ENCODE results near the gene PAPOLG. TPM values are rescaled to one million over a fixed set of nuclear protein-coding genes. Genes with fewer than 3 reads are reported as not detected.

The PAPOLG gene
- total RNA-seq, 1 donor from 2014 or later: 16.1 TPM

GRCh38 chr2:60746318-60746717 lies 9.8 kb upstream of the PAPOLG start:
- no peak for ATAC-seq
- intact Hi-C loops (cut with DNase I): no loop called here

GRCh38 chr2:60759654-60760053 lies 3.6 kb downstream of the PAPOLG start:
- TF ChIP-seq CTCF (IDR thresholded peaks at IDR 0.05): no peak
- Histone ChIP-seq H3K36me3 (peaks cover 47% of the 10 kb centered on the region), H3K9me3 (no peaks in the 10 kb centered on the region), H3K4me3 (no peak overlapping the region), H3K27ac (no peak overlapping the region), H3K4me1 (peaks cover 34% of the 10 kb centered on the region), H3K27me3 (ENCODE audit: low read depth) (no peaks in the 10 kb centered on the region)
- intact Hi-C loops (cut with DNase I): no loop called here
- ATAC-seq: peak in 1 of 2 donors; percentile 29
- peak; percentile 56 for DNase-seq

More at GRCh38 chr2:60746318-60746717, 9.8 kb upstream of the PAPOLG start:
- Histone ChIP-seq H3K9me3 (no peaks in the 10 kb centered on the region), H3K4me3 (no peak overlapping the region), H3K4me1 (no peaks in the 10 kb centered on the region), H3K27me3 (ENCODE audit: low read depth) (no peaks in the 10 kb centered on the region), H3K27ac (no peak overlapping the region), H3K36me3 (no peaks in the 10 kb centered on the region)
- TF ChIP-seq CTCF (IDR thresholded peaks at IDR 0.05): no peak
- no peak for DNase-seq

- H3K4me1 ChIP-seq: no peaks in the 10 kb centered on the region
- no peak for ATAC-seq
Measured at GRCh38 chr2:60764736-60765534, 8.9 kb downstream of the PAPOLG start.

GRCh38 chr2:60766283-60766682 lies 10.2 kb downstream of the PAPOLG start:
- intact Hi-C loops (cut with DNase I): no loop called here
- H3K4me3 ChIP-seq: no peak overlapping the region
- no peak for TF ChIP-seq CTCF (IDR thresholded peaks at IDR 0.05)
- no peaks in the 10 kb centered on the region for H3K9me3 ChIP-seq
- no peak for DNase-seq
- ATAC-seq: no peak
- no peaks in the 10 kb centered on the region for H3K4me1 ChIP-seq
- H3K36me3 ChIP-seq: peaks cover 98% of the 10 kb centered on the region
- no peak overlapping the region for H3K27ac ChIP-seq
- no peaks in the 10 kb centered on the region for H3K27me3 ChIP-seq (ENCODE audit: low read depth)

More at GRCh38 chr2:60764736-60765534, 8.9 kb downstream of the PAPOLG start:
- H3K4me3 ChIP-seq: no peak overlapping the region
- no peaks in the 10 kb centered on the region for H3K9me3 ChIP-seq
- no peaks in the 10 kb centered on the region for H3K27me3 ChIP-seq (ENCODE audit: low read depth)
- TF ChIP-seq CTCF (IDR thresholded peaks at IDR 0.05): no peak
- DNase-seq: no peak
- no peak overlapping the region for H3K27ac ChIP-seq
- intact Hi-C loops (cut with DNase I): no loop called here
- H3K36me3 ChIP-seq: peaks cover 98% of the 10 kb centered on the region

- ATAC-seq: no peak
- Histone ChIP-seq H3K4me1 (no peaks in the 10 kb centered on the region), H3K36me3 (peaks cover 99% of the 10 kb centered on the region), H3K27me3 (ENCODE audit: low read depth) (no peaks in the 10 kb centered on the region), H3K4me3 (no peak overlapping the region), H3K27ac (no peak overlapping the region), H3K9me3 (no peaks in the 10 kb centered on the region)
- no peak for TF ChIP-seq CTCF (IDR thresholded peaks at IDR 0.05)
- DNase-seq: no peak
- intact Hi-C loops (cut with DNase I): no loop called here
Measured at GRCh38 chr2:60771508-60771907, 15.4 kb downstream of the PAPOLG start.
